Measurements from ENCODE around the gene NCKAP5.

The NCKAP5 gene

GRCh38 chr2:133438848-133439564 lies 129.3 kb downstream of the NCKAP5 start:
- Histone ChIP-seq H3K27me3 (ENCODE audit: insufficient read depth, low read length, poor library complexity) (peaks cover 10% of the 10 kb centered on the region), H4K20me1 (ENCODE audit: insufficient read depth, low read length) (no peaks in the 10 kb centered on the region), H3K27ac (ENCODE audit: low read length) (no peak overlapping the region), H2AFZ (ENCODE audit: low read depth, low read length) (no peak overlapping the region), H3K4me3 (ENCODE audit: low read depth in 1 of 2, low read length in 2 of 2) (no peak overlapping the region), H3K4me1 (ENCODE audit: insufficient read depth, low read length) (no peaks in the 10 kb centered on the region), H3K9me3 (ENCODE audit: insufficient read depth, low read length, severe bottlenecking) (no peaks in the 10 kb centered on the region), H3K79me2 (ENCODE audit: insufficient read depth, low read length) (no peaks in the 10 kb centered on the region), H3K9ac (ENCODE audit: low read depth, low read length) (no peak overlapping the region), H3K4me2 (ENCODE audit: insufficient read depth, low read length) (no peak overlapping the region), H3K36me3 (ENCODE audit: insufficient read depth, low read length) (no peaks in the 10 kb centered on the region)
- TF ChIP-seq EZH2 (IDR thresholded peaks at IDR 0.05; ENCODE audit: borderline replicate concordance, low read depth, low read length, severe bottlenecking) (no peak), CTCF (IDR thresholded peaks at IDR 0.05; ENCODE audit: borderline replicate concordance, extremely low read depth, low read length, poor library complexity, severe bottlenecking) (no peak)
- DNase-seq (no peak), ATAC-seq (ENCODE audit: insufficient read depth, low read depth) (no peak)

- DNase-seq, result no peak
- no peak overlapping the region for H3K27ac ChIP-seq (ENCODE audit: low read length)
- no peak for ATAC-seq (ENCODE audit: insufficient read depth, low read depth)
Measured at GRCh38 chr2:133438026-133438425, 130.2 kb downstream of the NCKAP5 start.

GRCh38 chr2:133437492-133437891 lies 130.8 kb downstream of the NCKAP5 start:
- Histone ChIP-seq H3K4me1 (ENCODE audit: insufficient read depth, low read length) (no peaks in the 10 kb centered on the region), H3K9ac (ENCODE audit: low read depth, low read length) (no peak overlapping the region), H3K36me3 (ENCODE audit: insufficient read depth, low read length) (no peaks in the 10 kb centered on the region), H3K79me2 (ENCODE audit: insufficient read depth, low read length) (no peaks in the 10 kb centered on the region), H4K20me1 (ENCODE audit: insufficient read depth, low read length) (no peaks in the 10 kb centered on the region), H2AFZ (ENCODE audit: low read depth, low read length) (no peak overlapping the region), H3K27ac (ENCODE audit: low read length) (no peak overlapping the region), H3K27me3 (ENCODE audit: insufficient read depth, low read length, poor library complexity) (peaks cover 10% of the 10 kb centered on the region), H3K4me3 (ENCODE audit: low read depth in 1 of 2, low read length in 2 of 2) (no peak overlapping the region), H3K9me3 (ENCODE audit: insufficient read depth, low read length, severe bottlenecking) (no peaks in the 10 kb centered on the region), H3K4me2 (ENCODE audit: insufficient read depth, low read length) (no peak overlapping the region)
- no peak for DNase-seq
- ATAC-seq (ENCODE audit: insufficient read depth, low read depth), result no peak
- TF ChIP-seq EZH2 (IDR thresholded peaks at IDR 0.05; ENCODE audit: borderline replicate concordance, low read depth, low read length, severe bottlenecking) (no peak), CTCF (IDR thresholded peaks at IDR 0.05; ENCODE audit: borderline replicate concordance, extremely low read depth, low read length, poor library complexity, severe bottlenecking) (no peak)

More at GRCh38 chr2:133438026-133438425, 130.2 kb downstream of the NCKAP5 start:
- no peaks in the 10 kb centered on the region for H3K36me3 ChIP-seq (ENCODE audit: insufficient read depth, low read length)
- no peak overlapping the region for H3K4me3 ChIP-seq (ENCODE audit: low read depth in 1 of 2, low read length in 2 of 2)
- no peak overlapping the region for H2AFZ ChIP-seq (ENCODE audit: low read depth, low read length)
- H3K27me3 ChIP-seq (ENCODE audit: insufficient read depth, low read length, poor library complexity), result peaks cover 10% of the 10 kb centered on the region
- H3K79me2 ChIP-seq (ENCODE audit: insufficient read depth, low read length), result no peaks in the 10 kb centered on the region
- H3K4me1 ChIP-seq (ENCODE audit: insufficient read depth, low read length), result no peaks in the 10 kb centered on the region
- no peaks in the 10 kb centered on the region for H4K20me1 ChIP-seq (ENCODE audit: insufficient read depth, low read length)
- no peak overlapping the region for H3K9ac ChIP-seq (ENCODE audit: low read depth, low read length)
- no peak overlapping the region for H3K4me2 ChIP-seq (ENCODE audit: insufficient read depth, low read length)
- no peak for TF ChIP-seq CTCF (IDR thresholded peaks at IDR 0.05; ENCODE audit: borderline replicate concordance, extremely low read depth, low read length, poor library complexity, severe bottlenecking)
- no peak for TF ChIP-seq EZH2 (IDR thresholded peaks at IDR 0.05; ENCODE audit: borderline replicate concordance, low read depth, low read length, severe bottlenecking)
- no peaks in the 10 kb centered on the region for H3K9me3 ChIP-seq (ENCODE audit: insufficient read depth, low read length, severe bottlenecking)

Data from DND-41 (cell line).